SKM-1 (cell line): ENCODE data around the gene PCDHB2.
"Not testable (repeated sequence)": the region's sequence is repeated elsewhere in the genome, so short reads cannot be mapped to it uniquely, and the experiment has no call there.

ENCODE experiments used
- DNase-seq: peaks from one replicate; lab custom pipeline; 2025; ENCODE audit not compliant: unreplicated experiment; lab: John Stamatoyannopoulos, UW

The PCDHB2 gene

GRCh38 chr5:141094481-141095262 lies at the start of gene PCDHB2:
Gene PCDHB2, plus strand, starts transcription at chr5:141094615. Its CDS starts 176 bp downstream, at chr5:141094791.
- DNase-seq: no peak

- no peak for DNase-seq
Measured at GRCh38 chr5:141050622-141051520, 43.5 kb upstream of the PCDHB2 start, which contains the start of gene PCDHB1. Gene PCDHB1, plus strand, starts transcription at chr5:141051374. Its CDS starts 97 bp downstream, at chr5:141051471.

DNA sequence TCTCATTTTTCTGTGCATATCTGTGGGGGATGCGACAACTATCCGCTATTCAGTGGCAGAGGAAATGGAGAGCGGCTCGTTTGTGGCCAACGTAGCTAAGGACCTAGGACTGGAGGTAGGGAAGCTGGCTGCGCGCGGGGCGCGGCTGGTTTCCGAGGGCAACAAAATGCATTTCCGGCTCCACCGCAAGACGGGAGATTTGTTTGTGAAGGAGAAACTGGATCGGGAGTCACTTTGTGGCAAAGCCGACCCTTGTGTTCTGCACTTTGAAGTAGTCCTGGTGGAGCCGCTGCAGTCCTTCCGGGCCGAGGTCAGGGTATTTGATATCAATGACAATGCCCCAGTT lies 42.9 kb upstream of the PCDHB2 start:
- no peak for DNase-seq

DNA sequence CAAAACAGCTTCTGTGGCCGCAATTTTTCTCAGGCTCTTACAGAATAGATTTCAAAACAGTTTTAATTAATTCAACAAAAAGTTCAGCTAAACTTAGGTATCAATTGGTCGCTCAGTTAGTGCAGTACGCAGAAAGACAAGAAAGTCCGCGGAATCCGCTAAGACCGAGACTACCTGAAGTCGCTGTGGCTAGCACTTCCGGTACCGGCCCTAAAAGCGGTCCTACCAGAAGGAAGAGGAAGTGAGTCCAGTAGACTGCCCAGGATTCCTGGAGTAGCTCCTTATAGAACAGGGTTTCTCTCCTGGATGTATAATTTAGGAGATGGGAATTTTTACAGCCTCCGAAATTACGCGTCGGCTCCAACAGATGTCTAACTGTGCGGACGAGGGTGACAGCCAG lies 16.6 kb upstream of the PCDHB2 start:
- no peak for DNase-seq

DNA sequence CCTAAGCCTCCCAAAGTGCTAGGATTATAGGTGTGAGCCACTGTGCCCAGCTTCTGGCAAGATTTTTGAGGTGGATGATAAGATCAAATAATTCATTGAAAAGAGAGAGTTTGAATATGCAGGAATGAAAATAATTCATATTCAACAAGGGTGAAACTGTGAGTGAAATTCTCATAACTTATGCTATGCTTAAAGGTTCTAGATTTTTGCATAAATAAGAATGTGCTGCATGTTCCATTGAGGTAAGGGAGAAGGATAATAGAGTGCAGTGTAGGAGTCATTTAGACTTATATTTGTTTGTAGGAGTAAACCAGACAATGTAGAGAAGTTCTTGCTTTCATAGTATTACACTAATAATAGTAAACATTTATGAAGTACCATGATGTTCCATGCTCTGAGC lies 12.2 kb upstream of the PCDHB2 start:
- DNase-seq: no peak

DNA sequence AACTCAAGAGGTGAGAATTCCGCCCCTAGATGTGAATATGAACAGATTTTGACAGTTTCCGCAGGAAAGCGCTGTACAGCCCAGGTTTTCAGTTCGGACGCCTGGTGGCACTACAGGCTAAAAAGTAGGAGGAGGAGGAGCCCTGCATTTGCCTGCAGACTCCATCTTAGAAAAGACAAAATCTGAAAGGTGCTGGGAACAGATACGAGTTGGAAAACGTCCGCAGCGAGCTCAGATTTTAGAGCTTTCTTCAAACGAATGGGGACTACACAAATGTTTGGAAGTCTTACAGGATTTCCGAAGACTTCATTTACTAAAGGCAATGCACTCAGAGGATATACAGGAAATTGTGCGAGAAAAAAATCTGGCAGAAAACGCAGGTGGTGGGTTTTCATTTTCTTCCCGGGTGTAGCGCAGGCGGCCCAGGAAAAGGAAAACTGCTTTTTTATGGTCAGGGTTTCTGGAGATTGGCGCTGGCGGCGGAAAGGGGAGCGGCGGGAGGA lies 9.9 kb upstream of the PCDHB2 start:
- no peak for DNase-seq

DNA sequence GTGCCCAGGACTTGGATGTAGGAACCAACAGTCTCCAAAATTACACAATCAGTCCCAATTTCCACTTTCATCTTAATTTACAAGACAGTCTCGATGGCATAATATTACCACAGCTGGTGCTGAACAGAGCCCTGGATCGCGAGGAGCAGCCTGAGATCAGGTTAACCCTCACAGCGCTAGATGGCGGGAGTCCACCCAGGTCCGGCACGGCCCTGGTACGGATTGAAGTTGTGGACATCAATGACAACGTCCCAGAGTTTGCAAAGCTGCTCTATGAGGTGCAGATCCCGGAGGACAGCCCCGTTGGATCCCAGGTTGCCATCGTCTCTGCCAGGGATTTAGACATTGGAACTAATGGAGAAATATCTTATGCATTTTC lies 837 bp downstream of the PCDHB2 start:
- no peak for DNase-seq

DNA sequence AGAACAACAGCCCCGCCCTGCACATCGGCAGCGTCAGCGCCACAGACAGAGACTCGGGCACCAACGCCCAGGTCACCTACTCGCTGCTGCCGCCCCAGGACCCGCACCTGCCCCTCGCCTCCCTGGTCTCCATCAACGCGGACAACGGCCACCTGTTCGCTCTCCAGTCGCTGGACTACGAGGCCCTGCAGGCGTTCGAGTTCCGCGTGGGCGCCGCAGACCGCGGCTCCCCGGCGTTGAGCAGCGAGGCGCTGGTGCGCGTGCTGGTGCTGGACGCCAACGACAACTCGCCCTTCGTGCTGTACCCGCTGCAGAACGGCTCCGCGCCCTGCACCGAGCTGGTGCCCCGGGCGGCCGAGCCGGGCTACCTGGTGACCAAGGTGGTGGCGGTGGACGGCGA lies 1.8 kb downstream of the PCDHB2 start:
- DNase-seq: not testable (repeated sequence)

DNA sequence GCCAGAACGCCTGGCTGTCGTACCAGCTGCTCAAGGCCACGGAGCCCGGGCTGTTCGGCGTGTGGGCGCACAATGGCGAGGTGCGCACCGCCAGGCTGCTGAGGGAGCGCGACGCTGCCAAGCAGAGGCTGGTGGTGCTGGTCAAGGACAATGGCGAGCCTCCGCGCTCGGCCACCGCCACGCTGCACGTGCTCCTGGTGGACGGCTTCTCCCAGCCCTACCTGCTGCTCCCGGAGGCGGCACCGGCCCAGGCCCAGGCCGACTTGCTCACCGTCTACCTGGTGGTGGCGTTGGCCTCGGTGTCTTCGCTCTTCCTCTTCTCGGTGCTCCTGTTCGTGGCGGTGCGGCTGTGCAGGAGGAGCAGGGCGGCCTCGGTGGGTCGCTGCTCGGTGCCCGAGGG lies 2.2 kb downstream of the PCDHB2 start:
- not testable (repeated sequence) for DNase-seq

DNA sequence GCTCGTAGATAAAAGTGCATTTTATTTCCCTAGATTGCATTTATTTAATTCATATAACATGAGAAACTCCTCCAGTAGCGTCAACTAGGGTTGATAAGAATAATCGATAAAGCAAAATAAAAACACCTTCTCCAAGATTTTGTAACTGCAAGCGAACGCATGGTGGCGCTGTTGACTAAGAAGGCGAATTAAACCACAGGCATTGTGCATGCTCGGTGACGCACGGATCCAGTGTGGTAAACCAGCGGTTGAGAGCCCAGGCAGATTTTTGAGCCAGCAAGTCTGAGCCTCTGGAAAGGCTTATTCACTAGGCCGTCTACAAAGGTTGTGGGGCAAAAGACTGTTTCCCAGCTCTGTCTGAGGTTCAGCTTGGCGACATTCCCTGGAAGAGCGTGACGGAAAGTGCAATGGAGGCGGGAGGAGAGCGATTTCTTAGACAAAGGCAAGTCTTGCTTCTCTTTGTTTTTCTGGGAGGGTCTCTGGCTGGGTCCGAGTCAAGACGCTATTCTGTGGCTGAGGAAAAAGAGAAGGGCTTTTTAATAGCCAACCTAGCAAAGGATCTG lies 5.9 kb downstream of the PCDHB2 start, which contains the start of gene PCDHB3:
PCDHB3 (plus strand) TSS at position 231 of the 563 bp plus-strand sequence; CDS start at position 408, 177 bp downstream.
- no peak for DNase-seq

DNA sequence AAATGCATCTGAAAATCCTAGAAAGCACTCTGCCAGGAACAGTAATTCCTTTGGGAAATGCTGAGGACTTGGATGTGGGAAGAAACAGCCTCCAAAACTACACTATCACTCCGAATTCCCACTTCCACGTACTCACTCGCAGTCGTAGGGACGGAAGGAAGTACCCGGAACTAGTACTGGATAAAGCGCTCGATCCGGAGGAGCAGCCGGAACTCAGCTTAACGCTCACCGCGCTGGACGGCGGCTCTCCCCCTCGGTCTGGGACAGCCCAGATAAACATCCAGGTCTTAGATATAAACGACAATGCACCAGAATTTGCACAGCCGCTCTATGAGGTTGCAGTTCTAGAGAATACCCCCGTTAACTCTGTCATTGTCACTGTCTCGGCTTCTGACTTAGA lies 6.6 kb downstream of the PCDHB2 start:
- DNase-seq: no peak

- DNase-seq: not testable (repeated sequence)
Measured at GRCh38 chr5:141102070-141102469, 7.7 kb downstream of the PCDHB2 start.

DNA sequence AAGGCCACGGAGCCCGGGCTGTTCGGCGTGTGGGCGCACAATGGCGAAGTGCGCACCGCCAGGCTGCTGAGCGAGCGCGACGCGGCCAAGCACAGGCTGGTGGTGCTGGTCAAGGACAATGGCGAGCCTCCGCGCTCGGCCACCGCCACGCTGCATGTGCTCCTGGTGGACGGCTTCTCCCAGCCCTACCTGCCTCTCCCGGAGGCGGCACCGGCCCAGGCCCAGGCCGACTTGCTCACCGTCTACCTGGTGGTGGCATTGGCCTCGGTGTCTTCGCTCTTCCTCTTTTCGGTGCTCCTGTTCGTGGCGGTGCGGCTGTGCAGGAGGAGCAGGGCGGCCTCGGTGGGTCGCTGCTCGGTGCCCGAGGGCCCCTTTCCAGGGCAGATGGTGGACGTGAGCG lies 8.1 kb downstream of the PCDHB2 start:
- DNase-seq: not testable (repeated sequence)

DNA sequence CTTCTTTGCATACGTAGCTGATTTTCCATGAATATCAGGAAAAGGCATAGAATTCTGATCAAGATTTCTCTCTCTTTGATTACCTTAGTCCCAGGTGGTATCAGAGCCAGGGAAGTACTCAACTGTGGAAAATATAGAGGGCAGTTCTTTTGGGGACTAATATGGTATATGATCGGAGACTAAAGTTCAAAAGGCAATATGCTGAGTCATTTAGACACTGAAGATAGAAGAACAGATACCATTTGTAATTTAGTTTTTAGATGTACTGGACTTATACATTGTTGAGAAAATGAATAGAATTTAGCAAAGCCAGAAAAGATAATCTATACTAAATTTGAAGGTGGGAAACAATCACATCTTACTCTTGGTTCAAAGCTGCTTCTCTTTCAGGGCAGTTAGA lies 10.9 kb downstream of the PCDHB2 start:
- DNase-seq: no peak

- DNase-seq: no peak
Measured at GRCh38 chr5:141119250-141119649, 24.8 kb downstream of the PCDHB2 start.

- DNase-seq: no peak
Measured at GRCh38 chr5:141121563-141121962, 27.1 kb downstream of the PCDHB2 start, which contains the start of gene PCDHB4. Gene PCDHB4, plus strand, starts transcription at chr5:141121818. Its CDS starts 181 bp downstream, at chr5:141121999.

DNA sequence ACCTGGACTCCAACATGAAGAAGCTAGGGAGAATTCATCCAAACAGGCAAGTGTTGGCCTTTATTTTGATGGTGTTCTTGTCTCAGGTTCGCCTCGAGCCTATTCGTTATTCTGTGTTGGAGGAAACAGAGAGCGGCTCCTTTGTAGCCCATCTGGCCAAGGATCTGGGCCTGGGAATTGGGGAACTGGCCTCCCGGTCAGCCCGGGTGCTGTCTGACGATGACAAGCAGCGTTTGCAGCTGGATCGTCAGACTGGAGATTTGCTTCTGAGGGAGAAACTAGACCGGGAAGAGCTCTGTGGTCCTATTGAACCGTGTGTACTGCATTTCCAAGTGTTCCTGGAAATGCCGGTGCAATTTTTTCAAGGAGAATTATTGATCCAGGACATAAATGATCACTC lies 27.6 kb downstream of the PCDHB2 start:
- no peak for DNase-seq

DNA sequence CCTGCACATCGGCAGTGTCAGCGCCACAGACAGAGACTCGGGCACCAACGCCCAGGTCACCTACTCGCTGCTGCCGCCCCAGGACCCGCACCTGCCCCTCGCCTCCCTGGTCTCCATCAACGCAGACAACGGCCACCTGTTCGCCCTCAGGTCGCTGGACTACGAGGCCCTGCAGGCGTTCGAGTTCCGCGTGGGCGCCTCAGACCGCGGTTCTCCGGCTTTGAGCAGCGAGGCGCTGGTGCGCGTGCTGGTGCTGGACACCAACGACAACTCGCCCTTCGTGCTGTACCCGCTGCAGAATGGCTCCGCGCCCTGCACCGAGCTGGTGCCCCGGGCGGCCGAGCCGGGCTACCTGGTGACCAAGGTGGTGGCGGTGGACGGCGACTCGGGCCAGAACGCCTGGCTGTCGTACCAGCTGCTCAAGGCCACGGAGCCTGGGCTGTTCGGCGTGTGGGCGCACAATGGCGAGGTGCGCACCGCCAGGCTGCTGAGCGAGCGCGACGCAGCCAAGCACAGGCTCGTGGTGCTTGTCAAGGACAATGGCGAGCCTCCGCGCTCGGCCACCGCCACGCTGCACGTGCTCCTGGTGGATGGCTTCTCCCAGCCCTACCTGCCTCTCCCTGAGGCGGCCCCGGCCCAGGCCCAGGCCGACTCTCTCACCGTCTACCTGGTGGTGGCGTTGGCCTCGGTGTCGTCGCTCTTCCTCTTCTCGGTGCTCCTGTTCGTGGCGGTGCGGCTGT lies 29.2 kb downstream of the PCDHB2 start:
- not testable (repeated sequence) for DNase-seq

- no peak for DNase-seq
Measured at GRCh38 chr5:141127305-141127704, 32.9 kb downstream of the PCDHB2 start.

DNA sequence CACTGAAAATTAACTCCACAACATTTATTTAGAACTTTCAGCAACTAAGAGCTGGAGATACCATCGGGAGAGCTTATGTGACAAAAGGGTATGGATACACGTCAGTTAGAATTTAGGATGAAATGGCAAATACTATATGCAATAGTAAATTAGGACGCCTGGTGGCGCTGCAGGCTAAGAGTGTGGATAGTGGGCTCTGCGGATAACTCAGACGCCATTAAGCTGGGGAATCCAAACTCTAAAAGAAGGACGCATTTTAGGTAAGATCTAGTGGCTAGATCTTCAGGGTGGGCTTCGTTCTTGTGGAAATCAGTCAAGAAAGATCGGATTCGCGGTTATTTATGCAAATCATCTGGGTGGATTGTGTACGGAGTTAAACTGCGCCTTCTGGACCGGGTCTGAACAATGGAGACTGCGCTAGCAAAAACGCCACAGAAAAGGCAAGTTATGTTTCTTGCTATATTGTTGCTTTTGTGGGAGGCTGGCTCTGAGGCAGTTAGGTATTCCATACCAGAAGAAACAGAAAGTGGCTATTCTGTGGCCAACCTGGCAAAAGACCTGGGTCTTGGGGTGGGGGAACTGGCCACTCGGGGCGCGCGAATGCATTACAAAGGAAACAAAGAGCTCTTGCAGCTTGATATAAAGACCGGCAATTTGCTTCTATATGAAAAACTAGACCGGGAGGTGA lies 40.8 kb downstream of the PCDHB2 start, which contains the start of gene PCDHB5:
PCDHB5 (plus strand) TSS at position 177 of the 688 bp plus-strand sequence; CDS start at position 406, 229 bp downstream.
- DNase-seq: no peak
